K562 (cell line): ENCODE measurements around the gene CENPA. TPM values are rescaled to one million over a fixed set of nuclear protein-coding genes. Genes with fewer than 3 reads are reported as not detected.

Experiments
- ELF1 ChIP-seq: fragments of 200-800 bp; sonication (Bioruptor generic); IDR thresholded peaks from 2 replicates; pipeline ENCODE4 v1.6.1; 2016; ENCODE audit warnings: missing genetic modification characterization, missing compliant biosample characterization
- ELF2 ChIP-seq: fragments of 250-450 bp; sonication (Bioruptor Pico); IDR thresholded peaks from 2 replicates; pipeline ENCODE4 v1.5.0; 2021; ENCODE audit warnings: mild to moderate bottlenecking
- GABPA ChIP-seq: fragments of 200-800 bp; sonication (Bioruptor generic); conservative IDR thresholded peaks from 2 replicates; pipeline ENCODE4 v1.6.1; 2016; ENCODE audit warnings: low read depth, missing genetic modification characterization, missing compliant biosample characterization
- MECOM ChIP-seq: fragments of 250-450 bp; sonication (Bioruptor Pico); IDR thresholded peaks from 2 replicates; pipeline ENCODE4 v1.8.0; 2022; ENCODE audit warnings: inconsistent platforms
- MEF2D ChIP-seq: conservative IDR thresholded peaks from 2 replicates; pipeline ENCODE4 v1.6.1; 2016; ENCODE audit warnings: low read depth, missing genetic modification characterization, missing compliant biosample characterization
- MLX ChIP-seq, 2 experiments: fragments of 450-650 bp in 1 of 2; sonication (generic) in 1 of 2; formaldehyde crosslinking; conservative IDR thresholded peaks; 2 replicates each; pipeline versions ENCODE4 v1.4.0 to v1.8.1; 2020 to 2022; ENCODE audit warnings: mild to moderate bottlenecking in 1 of 2, missing genetic modification reagents in 1 of 2
- MTA2 ChIP-seq: fragments of 450-650 bp; IDR thresholded peaks from 2 replicates; pipeline ENCODE4 v1.6.1; 2016; ENCODE audit warnings: low read depth
- MXI1 ChIP-seq: IDR thresholded peaks from 2 replicates; pipeline ENCODE4 v1.6.1; 2011; ENCODE audit warnings: low read depth, mild to moderate bottlenecking, improper control_type of control experiment, low read length
- NBN ChIP-seq: fragments of 450-650 bp; IDR thresholded peaks from 2 replicates; pipeline ENCODE4 v1.6.1; 2016; ENCODE audit warnings: low read depth, mild to moderate bottlenecking
- NONO ChIP-seq, 2 experiments: fragments of 200-400 bp in 1 of 2; fragments of 450-650 bp in 1 of 2; formaldehyde crosslinking in 1 of 2; IDR thresholded peaks; 2 replicates each; pipeline ENCODE4 v1.6.1; 2017; ENCODE audit warnings: low read depth in 2 of 2, mild to moderate bottlenecking in 2 of 2, moderate library complexity in 2 of 2, low read length in 1 of 2
- NR4A1 ChIP-seq, 2 experiments: fragments of 250-450 bp in 1 of 2; fragments of 450-650 bp in 1 of 2; sonication (Bioruptor Pico) in 1 of 2; IDR thresholded peaks; 2 replicates each; pipeline versions ENCODE4 v1.4.0 to v1.6.1; 2016 to 2020; ENCODE audit warnings: mild to moderate bottlenecking in 2 of 2, missing compliant biosample characterization in 1 of 2, missing genetic modification characterization in 1 of 2, moderate library complexity in 1 of 2
- POLR2AphosphoS5 ChIP-seq: IDR thresholded peaks from 2 replicates; pipeline ENCODE4 v1.6.1; 2011; ENCODE audit warnings: mild to moderate bottlenecking, low read depth, low read length, moderate library complexity; ENCODE audit not compliant: control insufficient read depth, insufficient read depth
- TCF7 ChIP-seq: sonication (generic); IDR thresholded peaks from 2 replicates; pipeline ENCODE4 v1.6.1; 2016; ENCODE audit warnings: antibody characterized with exemption, borderline replicate concordance
- THRAP3 ChIP-seq: fragments of 450-650 bp; IDR thresholded peaks from 2 replicates; pipeline ENCODE4 v1.6.1; 2016; ENCODE audit warnings: mild to moderate bottlenecking, inconsistent platforms, borderline replicate concordance
- ZNF24 ChIP-seq: fragments of 450-650 bp; IDR thresholded peaks from 2 replicates; pipeline ENCODE4 v1.6.1; 2016
- ZNF263 ChIP-seq: sonication (generic); formaldehyde crosslinking; IDR thresholded peaks from 2 replicates; pipeline ENCODE4 v1.8.0; 2022; ENCODE audit warnings: mild to moderate bottlenecking, missing genetic modification reagents, borderline replicate concordance
- ZNF655 ChIP-seq: fragments of 250-450 bp; sonication (Bioruptor Pico); IDR thresholded peaks from 2 replicates; pipeline ENCODE4 v1.5.0; 2021
- ZNF764 ChIP-seq: fragments of 250-450 bp; sonication (Bioruptor Pico); IDR thresholded peaks from 2 replicates; pipeline ENCODE4 v1.4.0; 2020; ENCODE audit warnings: low read depth, mild to moderate bottlenecking, moderate library complexity
- polyA plus RNA-seq, 8 experiments: library from polyadenylated mRNA; depleted of rRNA in 4 of 8; stranded (reverse) in 5 of 8; unstranded in 3 of 8; fragments of >200 nt; fragmentation: Nextera tagmentation in 2 of 8; fragmentation: Illumina TruSeq in 1 of 8; extraction: Ambion mirVana in 2 of 8; extraction: Trizol in 1 of 8; gene quantifications; 2 replicates each; pipeline versions ENCODE4 v1.2.1 to v1.2.3, GENCODE V29; 2011 to 2014; ENCODE audit warnings: inconsistent platforms in 1 of 8, missing spikeins in 1 of 8
- total RNA-seq, 7 experiments: library from RNA; depleted of rRNA in 6 of 7; stranded (reverse); fragments of >200 nt in 6 of 7; fragmentation: Illumina TruSeq in 2 of 7; extraction: Trizol in 2 of 7; gene quantifications; 2 replicates each; pipeline versions ENCODE4 v1.2.1 to v1.2.3, GENCODE V29; 2011 to 2021; ENCODE audit warnings: low replicate concordance in 1 of 7
- TF ChIP-seq, protein P1 (sequence below): fragments of 450-650 bp; formaldehyde crosslinking; IDR thresholded peaks from 2 replicates; pipeline ENCODE4 v1.4.0; 2020; ENCODE audit warnings: mild to moderate bottlenecking, moderate library complexity
- TF ChIP-seq, protein P2 (sequence below), 2 experiments: fragments of 450-650 bp; IDR thresholded peaks; 2 replicates each; pipeline ENCODE4 v1.6.1; 2018; ENCODE audit warnings: mild to moderate bottlenecking in 2 of 2, low read depth in 1 of 2; ENCODE audit not compliant: partially characterized antibody in 2 of 2

CENPA gene
- total and polyA plus RNA-seq, 9 of the 15 experiments (the other 6 are each of a cell fraction or from before 2014, with no cell fraction given) = 11.3 to 61.7 (median 44.7) TPM

GRCh38 chr2:26769089-26769761 lies 16.6 kb upstream of the CENPA start (continued):
- TF ChIP-seq NONO (IDR thresholded peaks at IDR 0.05; ENCODE audit: low read depth in 2 of 2, low read length in 1 of 2) = peak in 1 of 2 experiments; percentile 81; a peak in 1 of 4 replicates
- TF ChIP-seq TCF7 = peak; percentile 69; the same call in 1 of the 2 replicates
- TF ChIP-seq, protein P1, sequence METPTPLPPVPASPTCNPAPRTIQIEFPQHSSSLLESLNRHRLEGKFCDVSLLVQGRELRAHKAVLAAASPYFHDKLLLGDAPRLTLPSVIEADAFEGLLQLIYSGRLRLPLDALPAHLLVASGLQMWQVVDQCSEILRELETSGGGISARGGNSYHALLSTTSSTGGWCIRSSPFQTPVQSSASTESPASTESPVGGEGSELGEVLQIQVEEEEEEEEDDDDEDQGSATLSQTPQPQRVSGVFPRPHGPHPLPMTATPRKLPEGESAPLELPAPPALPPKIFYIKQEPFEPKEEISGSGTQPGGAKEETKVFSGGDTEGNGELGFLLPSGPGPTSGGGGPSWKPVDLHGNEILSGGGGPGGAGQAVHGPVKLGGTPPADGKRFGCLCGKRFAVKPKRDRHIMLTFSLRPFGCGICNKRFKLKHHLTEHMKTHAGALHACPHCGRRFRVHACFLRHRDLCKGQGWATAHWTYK (CRISPR knock-in tag) = peak; percentile 97
- peak; percentile 74 for TF ChIP-seq ZNF24
- TF ChIP-seq MXI1 = 0 out of 2 replicates have a peak, but pooled peaks have one; percentile 44
- TF ChIP-seq ELF1 = peak; percentile 68
- peak; percentile 85 for TF ChIP-seq NBN
- TF ChIP-seq THRAP3 = 0 out of 2 replicates have a peak, but pooled peaks have one; percentile 19
- TF ChIP-seq MEF2D = peak; percentile 61; the same call in 1 of the 2 replicates
- TF ChIP-seq MECOM = no peak
- TF ChIP-seq, protein P2, sequence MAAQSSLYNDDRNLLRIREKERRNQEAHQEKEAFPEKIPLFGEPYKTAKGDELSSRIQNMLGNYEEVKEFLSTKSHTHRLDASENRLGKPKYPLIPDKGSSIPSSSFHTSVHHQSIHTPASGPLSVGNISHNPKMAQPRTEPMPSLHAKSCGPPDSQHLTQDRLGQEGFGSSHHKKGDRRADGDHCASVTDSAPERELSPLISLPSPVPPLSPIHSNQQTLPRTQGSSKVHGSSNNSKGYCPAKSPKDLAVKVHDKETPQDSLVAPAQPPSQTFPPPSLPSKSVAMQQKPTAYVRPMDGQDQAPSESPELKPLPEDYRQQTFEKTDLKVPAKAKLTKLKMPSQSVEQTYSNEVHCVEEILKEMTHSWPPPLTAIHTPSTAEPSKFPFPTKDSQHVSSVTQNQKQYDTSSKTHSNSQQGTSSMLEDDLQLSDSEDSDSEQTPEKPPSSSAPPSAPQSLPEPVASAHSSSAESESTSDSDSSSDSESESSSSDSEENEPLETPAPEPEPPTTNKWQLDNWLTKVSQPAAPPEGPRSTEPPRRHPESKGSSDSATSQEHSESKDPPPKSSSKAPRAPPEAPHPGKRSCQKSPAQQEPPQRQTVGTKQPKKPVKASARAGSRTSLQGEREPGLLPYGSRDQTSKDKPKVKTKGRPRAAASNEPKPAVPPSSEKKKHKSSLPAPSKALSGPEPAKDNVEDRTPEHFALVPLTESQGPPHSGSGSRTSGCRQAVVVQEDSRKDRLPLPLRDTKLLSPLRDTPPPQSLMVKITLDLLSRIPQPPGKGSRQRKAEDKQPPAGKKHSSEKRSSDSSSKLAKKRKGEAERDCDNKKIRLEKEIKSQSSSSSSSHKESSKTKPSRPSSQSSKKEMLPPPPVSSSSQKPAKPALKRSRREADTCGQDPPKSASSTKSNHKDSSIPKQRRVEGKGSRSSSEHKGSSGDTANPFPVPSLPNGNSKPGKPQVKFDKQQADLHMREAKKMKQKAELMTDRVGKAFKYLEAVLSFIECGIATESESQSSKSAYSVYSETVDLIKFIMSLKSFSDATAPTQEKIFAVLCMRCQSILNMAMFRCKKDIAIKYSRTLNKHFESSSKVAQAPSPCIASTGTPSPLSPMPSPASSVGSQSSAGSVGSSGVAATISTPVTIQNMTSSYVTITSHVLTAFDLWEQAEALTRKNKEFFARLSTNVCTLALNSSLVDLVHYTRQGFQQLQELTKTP (IDR thresholded peaks at IDR 0.05; ENCODE audit: low read depth in 1 of 2, partially characterized antibody in 2 of 2) = peak; percentile 70 to 74
- peak; percentile 67 for TF ChIP-seq MTA2
- no peak; the same call in 1 of the 2 replicates for TF ChIP-seq NR4A1 (CRISPR knock-in tag; IDR thresholded peaks at IDR 0.05)
- peak; percentile 78; the same call in 1 of the 2 replicates for TF ChIP-seq NR4A1 (tag; IDR thresholded peaks at IDR 0.05)
- TF ChIP-seq ELF2 (CRISPR knock-in tag) = peak; percentile 56; the same call in 1 of the 2 replicates
- no peak for TF ChIP-seq MLX (CRISPR knock-in tag; conservative IDR thresholded peaks at IDR 0.05)
- no peak for TF ChIP-seq ZNF655 (CRISPR knock-in tag)
- peak; percentile 57; the same call in 1 of the 2 replicates for TF ChIP-seq POLR2AphosphoS5
- TF ChIP-seq ZNF764 (CRISPR knock-in tag) = no peak
- TF ChIP-seq GABPA (tag) = peak; percentile 61
- 0 out of 2 replicates have a peak, but pooled peaks have one; percentile 3 for TF ChIP-seq ZNF263 (CRISPR knock-in tag)
